Smooth muscle cell (in vitro differentiated cells): ENCODE measurements around the gene COTL1. TPM values are rescaled to one million over a fixed set of nuclear protein-coding genes. Genes with fewer than 3 reads are reported as not detected.

Experiments
- DNase-seq: peaks from one replicate; lab custom pipeline; 2025; ENCODE audit not compliant: unreplicated experiment; lab: John Stamatoyannopoulos, UW
- H2AFZ ChIP-seq: fragments of 200-600 bp; sonication (generic); 2 replicates; pipeline ENCODE4 v1.6.0; 2016; ENCODE audit warnings: antibody characterized with exemption, low read depth, mild to moderate bottlenecking
- H3F3A ChIP-seq: fragments of 200-600 bp; sonication (generic); 2 replicates; pipeline ENCODE4 v1.6.0; 2017; ENCODE audit warnings: antibody characterized with exemption, low read depth
- H3K27ac ChIP-seq: fragments of 200-600 bp; sonication (generic); 2 replicates; pipeline ENCODE4 v1.5.1; 2016; ENCODE audit warnings: low read depth, mild to moderate bottlenecking
- H3K27me3 ChIP-seq: fragments of 200-600 bp; sonication (generic); 2 replicates; pipeline ENCODE4 v1.6.1; 2016; ENCODE audit warnings: low read depth, mild to moderate bottlenecking
- H3K36me3 ChIP-seq: fragments of 200-600 bp; sonication (generic); 2 replicates; pipeline ENCODE4 v1.5.1; 2016; ENCODE audit warnings: low read depth
- H3K4me1 ChIP-seq: fragments of 200-600 bp; sonication (generic); 2 replicates; pipeline ENCODE4 v1.5.1; 2016; ENCODE audit warnings: low read depth
- H3K4me2 ChIP-seq: fragments of 200-600 bp; sonication (generic); 2 replicates; pipeline ENCODE4 v1.6.0; 2016; ENCODE audit warnings: mild to moderate bottlenecking
- H3K4me3 ChIP-seq: fragments of 200-600 bp; sonication (generic); 2 replicates; pipeline ENCODE4 v1.5.1; 2016; ENCODE audit warnings: mild to moderate bottlenecking
- H3K79me2 ChIP-seq: fragments of 200-600 bp; sonication (generic); 2 replicates; pipeline ENCODE4 v1.6.0; 2016; ENCODE audit warnings: low read depth, mild to moderate bottlenecking
- H3K9ac ChIP-seq: fragments of 200-600 bp; sonication (generic); 2 replicates; pipeline ENCODE4 v1.6.0; 2016; ENCODE audit warnings: low read depth
- H3K9me3 ChIP-seq: fragments of 200-600 bp; sonication (generic); replicated peaks from 2 replicates; pipeline ENCODE4 v1.5.1; 2016; ENCODE audit warnings: low read depth
- H4K20me1 ChIP-seq: fragments of 200-600 bp; sonication (generic); 2 replicates; pipeline ENCODE4 v1.6.0; 2016; ENCODE audit warnings: low read depth
- WGBS: methylation state at CpG from one replicate; pipeline ENCODE4 v1.1.7; 2016; ENCODE audit warnings: low lambda C conversion rate; 5-methylcytosine and 5-hydroxymethylcytosine counted together
- polyA plus RNA-seq: library from polyadenylated mRNA; unstranded; fragments of >200 nt; fragmentation: Nextera tagmentation; extraction: Ambion mirVana; gene quantifications from 2 replicates; pipeline ENCODE4 v1.2.1, GENCODE V29; 2016
- total RNA-seq: library from RNA; depleted of rRNA; stranded (reverse); fragments of >200 nt; gene quantifications from 2 replicates; pipeline ENCODE4 v1.2.3, GENCODE V29; 2014
- TF ChIP-seq, protein P1 (sequence below): fragments of 200-600 bp; sonication (generic); IDR thresholded peaks from 2 replicates; pipeline ENCODE4 v1.5.1; 2017; ENCODE audit warnings: borderline replicate concordance, mild to moderate bottlenecking, antibody characterized with exemption; ENCODE audit not compliant: insufficient read depth, poor library complexity, severe bottlenecking

Gene COTL1
- total and polyA plus RNA-seq, 2 experiments from 2014 or later = 81.2 to 233 TPM

DNA sequence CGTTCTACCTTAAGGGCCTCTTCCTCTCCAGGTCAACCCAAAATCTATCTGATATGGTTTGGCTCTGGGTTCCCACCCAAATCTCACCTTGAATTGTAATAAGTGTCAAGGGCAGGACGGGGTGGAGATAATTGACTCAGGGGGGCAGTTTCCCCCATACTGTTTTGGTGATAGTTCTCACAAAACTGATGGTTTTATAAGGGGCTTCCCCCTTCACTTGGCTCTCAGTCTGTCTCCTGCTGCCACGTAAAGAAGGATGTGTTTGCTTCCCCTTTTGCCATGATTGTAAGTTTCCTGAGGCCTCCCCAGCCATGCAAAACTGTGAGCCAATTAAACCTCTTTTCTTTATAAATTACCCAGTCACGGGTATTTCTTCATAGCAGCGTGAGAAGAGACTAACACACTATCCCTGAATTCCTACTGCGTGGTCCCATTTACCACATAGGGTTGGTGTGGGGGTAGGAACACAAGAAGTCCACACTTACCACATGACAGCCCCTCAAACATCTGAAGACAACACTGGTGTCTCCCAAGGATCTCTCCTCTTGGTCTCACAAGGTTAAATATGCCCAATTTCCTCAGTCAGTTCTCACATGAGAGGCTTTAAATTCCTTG, 8.2 kb downstream of the COTL1 start:
- Histone ChIP-seq H3F3A (peaks cover 3% of the 10 kb centered on the region), H3K27me3 (no peaks in the 10 kb centered on the region), H3K4me1 (peaks cover 9% of the 10 kb centered on the region), H4K20me1 (peaks cover 67% of the 10 kb centered on the region), H3K9me3 (no peaks in the 10 kb centered on the region), H3K4me3 (no peak overlapping the region), H3K36me3 (no peaks in the 10 kb centered on the region), H3K79me2 (peaks cover 90% of the 10 kb centered on the region), H3K9ac (no peak overlapping the region), H3K27ac (no peak overlapping the region), H3K4me2 (no peak overlapping the region), H2AFZ (no peak overlapping the region)
- WGBS = 95% methylated on average over 6 of the region's 6 CpGs
- DNase-seq = no peak
- TF ChIP-seq, protein P1, sequence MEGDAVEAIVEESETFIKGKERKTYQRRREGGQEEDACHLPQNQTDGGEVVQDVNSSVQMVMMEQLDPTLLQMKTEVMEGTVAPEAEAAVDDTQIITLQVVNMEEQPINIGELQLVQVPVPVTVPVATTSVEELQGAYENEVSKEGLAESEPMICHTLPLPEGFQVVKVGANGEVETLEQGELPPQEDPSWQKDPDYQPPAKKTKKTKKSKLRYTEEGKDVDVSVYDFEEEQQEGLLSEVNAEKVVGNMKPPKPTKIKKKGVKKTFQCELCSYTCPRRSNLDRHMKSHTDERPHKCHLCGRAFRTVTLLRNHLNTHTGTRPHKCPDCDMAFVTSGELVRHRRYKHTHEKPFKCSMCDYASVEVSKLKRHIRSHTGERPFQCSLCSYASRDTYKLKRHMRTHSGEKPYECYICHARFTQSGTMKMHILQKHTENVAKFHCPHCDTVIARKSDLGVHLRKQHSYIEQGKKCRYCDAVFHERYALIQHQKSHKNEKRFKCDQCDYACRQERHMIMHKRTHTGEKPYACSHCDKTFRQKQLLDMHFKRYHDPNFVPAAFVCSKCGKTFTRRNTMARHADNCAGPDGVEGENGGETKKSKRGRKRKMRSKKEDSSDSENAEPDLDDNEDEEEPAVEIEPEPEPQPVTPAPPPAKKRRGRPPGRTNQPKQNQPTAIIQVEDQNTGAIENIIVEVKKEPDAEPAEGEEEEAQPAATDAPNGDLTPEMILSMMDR = no peak

DNA sequence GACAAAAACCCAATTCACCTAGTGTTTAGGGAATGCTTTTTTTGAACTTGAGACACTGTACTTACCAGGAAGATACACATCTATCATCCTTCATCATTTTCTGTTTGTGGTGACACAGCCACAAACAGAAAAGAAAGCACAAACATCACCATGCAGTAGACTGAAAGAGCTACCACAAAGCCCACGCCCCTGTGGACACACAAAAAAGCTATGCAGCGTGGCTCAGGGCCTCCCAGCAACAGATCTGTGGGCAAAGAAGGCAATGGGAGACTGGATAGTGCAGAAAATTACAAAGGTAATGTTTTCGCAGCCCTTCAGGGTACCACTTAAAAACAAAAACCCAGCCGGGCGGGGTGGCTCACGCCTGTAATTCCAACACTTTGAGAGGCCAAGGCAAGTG, 9.6 kb downstream of the COTL1 start:
- TF ChIP-seq, protein P1 = no peak
- H4K20me1 ChIP-seq = peaks cover 54% of the 10 kb centered on the region
- H3F3A ChIP-seq = peaks cover 3% of the 10 kb centered on the region
- no peak overlapping the region for H3K4me2 ChIP-seq
- WGBS = 93% methylated on average over 6 of the region's 6 CpGs
- peaks cover 7% of the 10 kb centered on the region for H3K4me1 ChIP-seq
- H3K9ac ChIP-seq = no peak overlapping the region
- H2AFZ ChIP-seq = no peak overlapping the region
- no peak overlapping the region for H3K27ac ChIP-seq
- no peak for DNase-seq
- no peaks in the 10 kb centered on the region for H3K9me3 ChIP-seq
- no peak overlapping the region for H3K4me3 ChIP-seq
- H3K79me2 ChIP-seq = peaks cover 91% of the 10 kb centered on the region
- no peaks in the 10 kb centered on the region for H3K36me3 ChIP-seq
- no peaks in the 10 kb centered on the region for H3K27me3 ChIP-seq

DNA sequence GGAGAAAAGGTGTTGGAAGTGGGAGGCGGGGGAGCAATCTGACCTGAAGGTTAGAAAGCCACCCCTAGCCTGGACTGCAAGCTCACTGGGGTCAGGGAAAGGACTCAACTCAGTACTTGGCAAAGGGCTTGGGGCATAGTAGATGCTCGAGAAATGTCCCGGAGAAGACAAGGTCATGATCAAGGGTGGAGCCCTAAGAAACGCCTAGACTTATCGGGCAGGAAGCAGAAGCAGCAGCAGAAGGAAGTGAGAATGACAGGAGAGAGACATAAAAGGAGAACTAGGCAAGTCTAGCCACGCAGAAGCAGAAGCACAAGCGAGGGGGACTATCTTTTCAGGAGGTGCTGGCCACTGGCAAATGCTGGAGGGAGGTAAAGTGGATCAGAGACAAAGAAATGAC, 10.2 kb downstream of the COTL1 start:
- H3K9ac ChIP-seq = no peak overlapping the region
- no peaks in the 10 kb centered on the region for H3K27me3 ChIP-seq
- H3K4me3 ChIP-seq = no peak overlapping the region
- H3K27ac ChIP-seq = no peak overlapping the region
- H3K4me2 ChIP-seq = no peak overlapping the region
- 89% methylated on average over 7 of the region's 7 CpGs for WGBS
- no peak overlapping the region for H2AFZ ChIP-seq
- no peak for DNase-seq
- H3K4me1 ChIP-seq = peaks cover 7% of the 10 kb centered on the region
- H3K36me3 ChIP-seq = no peaks in the 10 kb centered on the region
- H4K20me1 ChIP-seq = peaks cover 52% of the 10 kb centered on the region
- H3K79me2 ChIP-seq = peaks cover 85% of the 10 kb centered on the region
- TF ChIP-seq, protein P1 = no peak
- peaks cover 7% of the 10 kb centered on the region for H3F3A ChIP-seq
- no peaks in the 10 kb centered on the region for H3K9me3 ChIP-seq

DNA sequence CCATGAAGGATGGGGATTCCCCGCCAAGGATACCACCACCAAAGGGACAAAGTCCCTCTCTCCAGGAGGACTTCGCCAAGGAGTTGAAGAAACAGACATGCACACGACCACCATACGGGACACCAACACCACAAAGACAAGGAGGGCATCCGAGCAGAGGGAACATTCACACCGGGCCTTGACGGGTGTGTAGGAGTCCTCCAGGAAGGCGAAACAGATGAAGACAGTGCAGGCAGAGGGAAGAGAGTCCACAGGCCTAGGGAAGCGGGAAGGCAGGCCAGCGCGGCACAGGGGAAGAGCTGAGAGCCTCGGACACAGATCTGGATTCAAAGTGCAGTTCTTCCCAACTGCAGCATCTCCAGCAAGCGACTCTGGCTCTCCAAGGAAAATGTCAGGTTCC, 10.8 kb downstream of the COTL1 start:
- peaks cover 52% of the 10 kb centered on the region for H4K20me1 ChIP-seq
- H3K4me2 ChIP-seq = no peak overlapping the region
- H2AFZ ChIP-seq = no peak overlapping the region
- no peak overlapping the region for H3K27ac ChIP-seq
- no peaks in the 10 kb centered on the region for H3K27me3 ChIP-seq
- H3K79me2 ChIP-seq = peaks cover 79% of the 10 kb centered on the region
- WGBS = 98% methylated on average over 13 of the region's 13 CpGs
- no peaks in the 10 kb centered on the region for H3K9me3 ChIP-seq
- TF ChIP-seq, protein P1 = no peak
- no peak overlapping the region for H3K4me3 ChIP-seq
- no peak for DNase-seq
- H3K36me3 ChIP-seq = no peaks in the 10 kb centered on the region
- peaks cover 12% of the 10 kb centered on the region for H3F3A ChIP-seq
- H3K9ac ChIP-seq = no peak overlapping the region
- peaks cover 7% of the 10 kb centered on the region for H3K4me1 ChIP-seq
